GM23338 (cell line): ENCODE results near the gene CLPTM1L. TPM values are rescaled to one million over a fixed set of nuclear protein-coding genes. Genes with fewer than 3 reads are reported as not detected.

Experiments used
- ATAC-seq: fragments of 200-7000 bp; cut with Tn5 transposase; 3 replicates; pipeline ENCODE4 v1.9.1; 2020
- DNase-seq: peaks from one replicate; pipeline ENCODE4 v3.0.0-alpha.2; 2015; ENCODE audit warnings: low spot score
- H2AFZ ChIP-seq: fragments of 200-600 bp; sonication (generic); 2 replicates; pipeline ENCODE4 v1.8.0; 2016; ENCODE audit warnings: antibody characterized with exemption, mild to moderate bottlenecking, moderate library complexity
- H3F3A ChIP-seq: fragments of 200-600 bp; sonication (generic); replicated peaks from 2 replicates; pipeline ENCODE4 v1.8.0; 2017; ENCODE audit warnings: antibody characterized with exemption, mixed run types, low read depth
- H3K27ac ChIP-seq: fragments of 200-600 bp; sonication (generic); 2 replicates; pipeline ENCODE4 v1.6.1; 2016; ENCODE audit warnings: low read depth
- H3K27me3 ChIP-seq: fragments of 200-600 bp; sonication (generic); 2 replicates; pipeline ENCODE4 v1.8.0; 2016; ENCODE audit warnings: mild to moderate bottlenecking, mixed run types, moderate library complexity; ENCODE audit not compliant: insufficient read depth
- H3K36me3 ChIP-seq: fragments of 200-600 bp; sonication (generic); 2 replicates; pipeline ENCODE4 v1.8.0; 2016; ENCODE audit warnings: mild to moderate bottlenecking; ENCODE audit not compliant: insufficient read depth
- H3K4me1 ChIP-seq: fragments of 200-600 bp; sonication (generic); 2 replicates; pipeline ENCODE4 v1.8.0; 2016; ENCODE audit warnings: mild to moderate bottlenecking, moderate library complexity; ENCODE audit not compliant: insufficient read depth
- H3K4me2 ChIP-seq: fragments of 200-600 bp; sonication (generic); 2 replicates; pipeline ENCODE4 v1.7.1; 2017; ENCODE audit warnings: mixed run types
- H3K4me3 ChIP-seq: fragments of 200-600 bp; sonication (generic); 2 replicates; pipeline ENCODE4 v1.6.1; 2016; ENCODE audit warnings: mixed run types
- H3K79me2 ChIP-seq: fragments of 200-600 bp; sonication (generic); replicated peaks from 2 replicates; pipeline ENCODE4 v1.8.0; 2017; ENCODE audit warnings: mild to moderate bottlenecking; ENCODE audit not compliant: insufficient read depth
- H3K9me2 ChIP-seq: fragments of 200-600 bp; sonication (generic); 2 replicates; pipeline ENCODE4 v1.8.0; 2017; ENCODE audit not compliant: insufficient read depth
- H4K20me1 ChIP-seq: fragments of 200-600 bp; sonication (generic); replicated peaks from 2 replicates; pipeline ENCODE4 v1.8.0; 2017; ENCODE audit warnings: mild to moderate bottlenecking; ENCODE audit not compliant: insufficient read depth
- H3K27ac Mint-ChIP-seq: 2 replicates; pipeline ENCODE4 v1.8.0; 2020; ENCODE audit warnings: inconsistent platforms, mild to moderate bottlenecking, moderate library complexity, mixed read lengths
- H3K27me3 Mint-ChIP-seq: 3 replicates; pipeline ENCODE4 v1.8.0; 2022; ENCODE audit warnings: low read depth, mild to moderate bottlenecking, moderate library complexity, mixed read lengths, inconsistent platforms; ENCODE audit not compliant: insufficient read depth, poor library complexity
- H3K36me3 Mint-ChIP-seq: 3 replicates; pipeline ENCODE4 v1.8.0; 2021; ENCODE audit warnings: low read depth, mild to moderate bottlenecking, inconsistent platforms, moderate library complexity, mixed read lengths
- H3K4me1 Mint-ChIP-seq: 3 replicates; pipeline ENCODE4 v1.8.0; 2020; ENCODE audit warnings: mild to moderate bottlenecking, inconsistent platforms, mixed read lengths
- H3K4me3 Mint-ChIP-seq: 3 replicates; pipeline ENCODE4 v1.8.0; 2021; ENCODE audit warnings: moderate library complexity, mild to moderate bottlenecking, inconsistent platforms, mixed read lengths
- H3K9me3 Mint-ChIP-seq: 3 replicates; pipeline ENCODE4 v1.8.0; 2020; ENCODE audit warnings: moderate library complexity, mild to moderate bottlenecking, inconsistent platforms, mixed read lengths
- CREB1 ChIP-seq: fragments of 250-450 bp; sonication (Bioruptor Pico); IDR thresholded peaks from 2 replicates; pipeline ENCODE4 v1.5.0; 2020; ENCODE audit warnings: low read depth, mild to moderate bottlenecking, moderate library complexity
- EZH2 ChIP-seq: fragments of 200-600 bp; sonication (generic); IDR thresholded peaks from one replicate; pipeline ENCODE4 v1.8.0; 2017; ENCODE audit warnings: antibody characterized with exemption, mild to moderate bottlenecking, low read depth; ENCODE audit not compliant: unreplicated experiment
- EZH2phosphoT487 ChIP-seq: fragments of 200-600 bp; sonication (generic); IDR thresholded peaks from one replicate; pipeline ENCODE4 v1.8.1; 2018; ENCODE audit warnings: antibody characterized with exemption; ENCODE audit not compliant: unreplicated experiment
- JUNB ChIP-seq: IDR thresholded peaks from one replicate; pipeline ENCODE4 v1.6.1; 2016; ENCODE audit warnings: antibody characterized with exemption; ENCODE audit not compliant: unreplicated experiment
- NANOG ChIP-seq: IDR thresholded peaks from 2 replicates; pipeline ENCODE4 v1.6.1; 2016; ENCODE audit warnings: antibody characterized with exemption, borderline replicate concordance
- POLR2AphosphoS5 ChIP-seq: IDR thresholded peaks from 2 replicates; pipeline ENCODE4 v1.6.1; 2016; ENCODE audit warnings: antibody characterized with exemption, low read depth
- STAT1 ChIP-seq: IDR thresholded peaks from one replicate; pipeline ENCODE4 v1.6.1; 2016; ENCODE audit warnings: antibody characterized with exemption; ENCODE audit not compliant: unreplicated experiment
- ZNF114 ChIP-seq: fragments of 250-450 bp; sonication (Bioruptor Pico); IDR thresholded peaks from 2 replicates; pipeline ENCODE4 v1.5.0; 2020; ENCODE audit warnings: mild to moderate bottlenecking, moderate library complexity
- ZNF331 ChIP-seq: fragments of 250-450 bp; sonication (Bioruptor Pico); IDR thresholded peaks from 2 replicates; pipeline ENCODE4 v1.5.0; 2020; ENCODE audit warnings: low read depth, mild to moderate bottlenecking, moderate library complexity
- polyA plus RNA-seq: library from polyadenylated mRNA; unstranded; fragments of >200 nt; fragmentation: Nextera tagmentation; extraction: Ambion mirVana; gene quantifications from 2 replicates; pipeline ENCODE4 v1.2.1, GENCODE V29; 2016
- total RNA-seq: library from RNA; depleted of rRNA; stranded (reverse); fragments of >200 nt; shearing (Covaris generic); gene quantifications from 2 replicates; pipeline ENCODE4 v1.2.3, GENCODE V29; 2014
- TF ChIP-seq, protein P1 (sequence below): IDR thresholded peaks from 2 replicates; pipeline ENCODE4 v1.6.1; 2016; ENCODE audit warnings: antibody characterized with exemption
- TF ChIP-seq, protein P2 (sequence below), 2 experiments: fragments of 200-600 bp in 1 of 2; sonication (generic) in 1 of 2; conservative IDR thresholded peaks; 2 replicates each; pipeline versions ENCODE4 v1.5.1 to v1.6.1; 2016 to 2017; ENCODE audit warnings: antibody characterized with exemption in 2 of 2, low read depth in 2 of 2, mild to moderate bottlenecking in 2 of 2, moderate library complexity in 1 of 2
- TF ChIP-seq, protein P3 (sequence below): IDR thresholded peaks from one replicate; pipeline ENCODE4 v1.6.1; 2018; ENCODE audit warnings: antibody characterized with exemption; ENCODE audit not compliant: unreplicated experiment

CLPTM1L gene
- total and polyA plus RNA-seq, 2 experiments from 2014 or later = 39.9 to 110 TPM

DNA sequence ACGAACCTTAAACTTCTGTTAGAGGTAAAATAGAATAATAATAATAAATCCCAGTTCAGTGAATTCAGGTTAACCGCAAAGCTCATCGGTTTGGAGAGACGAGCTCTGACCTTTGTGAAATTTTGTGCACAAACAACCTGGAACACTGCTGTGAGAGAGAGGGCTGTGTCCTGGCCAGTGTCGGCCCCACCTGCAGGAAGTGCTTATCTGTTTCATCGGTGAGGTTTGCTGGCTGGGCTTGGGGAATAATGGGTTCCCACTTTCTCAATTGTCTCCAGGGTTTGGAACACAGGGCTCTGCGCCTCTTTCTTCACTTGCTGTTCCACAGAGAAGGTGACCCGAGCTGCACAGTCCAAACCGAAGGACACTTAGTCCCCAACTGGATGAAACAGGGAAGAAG, 19.3 kb upstream of the CLPTM1L start (continued):
- TF ChIP-seq ZNF331 (CRISPR knock-in tag) (no peak), JUNB (no peak), EZH2 (no peak), CREB1 (no peak), ZNF114 (CRISPR knock-in tag) (no peak), POLR2AphosphoS5 (no peak), EZH2phosphoT487 (no peak), NANOG (no peak)
- TF ChIP-seq, protein P1, sequence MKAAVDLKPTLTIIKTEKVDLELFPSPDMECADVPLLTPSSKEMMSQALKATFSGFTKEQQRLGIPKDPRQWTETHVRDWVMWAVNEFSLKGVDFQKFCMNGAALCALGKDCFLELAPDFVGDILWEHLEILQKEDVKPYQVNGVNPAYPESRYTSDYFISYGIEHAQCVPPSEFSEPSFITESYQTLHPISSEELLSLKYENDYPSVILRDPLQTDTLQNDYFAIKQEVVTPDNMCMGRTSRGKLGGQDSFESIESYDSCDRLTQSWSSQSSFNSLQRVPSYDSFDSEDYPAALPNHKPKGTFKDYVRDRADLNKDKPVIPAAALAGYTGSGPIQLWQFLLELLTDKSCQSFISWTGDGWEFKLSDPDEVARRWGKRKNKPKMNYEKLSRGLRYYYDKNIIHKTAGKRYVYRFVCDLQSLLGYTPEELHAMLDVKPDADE = no peak
- TF ChIP-seq, protein P2, sequence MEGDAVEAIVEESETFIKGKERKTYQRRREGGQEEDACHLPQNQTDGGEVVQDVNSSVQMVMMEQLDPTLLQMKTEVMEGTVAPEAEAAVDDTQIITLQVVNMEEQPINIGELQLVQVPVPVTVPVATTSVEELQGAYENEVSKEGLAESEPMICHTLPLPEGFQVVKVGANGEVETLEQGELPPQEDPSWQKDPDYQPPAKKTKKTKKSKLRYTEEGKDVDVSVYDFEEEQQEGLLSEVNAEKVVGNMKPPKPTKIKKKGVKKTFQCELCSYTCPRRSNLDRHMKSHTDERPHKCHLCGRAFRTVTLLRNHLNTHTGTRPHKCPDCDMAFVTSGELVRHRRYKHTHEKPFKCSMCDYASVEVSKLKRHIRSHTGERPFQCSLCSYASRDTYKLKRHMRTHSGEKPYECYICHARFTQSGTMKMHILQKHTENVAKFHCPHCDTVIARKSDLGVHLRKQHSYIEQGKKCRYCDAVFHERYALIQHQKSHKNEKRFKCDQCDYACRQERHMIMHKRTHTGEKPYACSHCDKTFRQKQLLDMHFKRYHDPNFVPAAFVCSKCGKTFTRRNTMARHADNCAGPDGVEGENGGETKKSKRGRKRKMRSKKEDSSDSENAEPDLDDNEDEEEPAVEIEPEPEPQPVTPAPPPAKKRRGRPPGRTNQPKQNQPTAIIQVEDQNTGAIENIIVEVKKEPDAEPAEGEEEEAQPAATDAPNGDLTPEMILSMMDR (conservative IDR thresholded peaks at IDR 0.05; ENCODE audit: low read depth in 2 of 2) = no peak
- TF ChIP-seq, protein P3, sequence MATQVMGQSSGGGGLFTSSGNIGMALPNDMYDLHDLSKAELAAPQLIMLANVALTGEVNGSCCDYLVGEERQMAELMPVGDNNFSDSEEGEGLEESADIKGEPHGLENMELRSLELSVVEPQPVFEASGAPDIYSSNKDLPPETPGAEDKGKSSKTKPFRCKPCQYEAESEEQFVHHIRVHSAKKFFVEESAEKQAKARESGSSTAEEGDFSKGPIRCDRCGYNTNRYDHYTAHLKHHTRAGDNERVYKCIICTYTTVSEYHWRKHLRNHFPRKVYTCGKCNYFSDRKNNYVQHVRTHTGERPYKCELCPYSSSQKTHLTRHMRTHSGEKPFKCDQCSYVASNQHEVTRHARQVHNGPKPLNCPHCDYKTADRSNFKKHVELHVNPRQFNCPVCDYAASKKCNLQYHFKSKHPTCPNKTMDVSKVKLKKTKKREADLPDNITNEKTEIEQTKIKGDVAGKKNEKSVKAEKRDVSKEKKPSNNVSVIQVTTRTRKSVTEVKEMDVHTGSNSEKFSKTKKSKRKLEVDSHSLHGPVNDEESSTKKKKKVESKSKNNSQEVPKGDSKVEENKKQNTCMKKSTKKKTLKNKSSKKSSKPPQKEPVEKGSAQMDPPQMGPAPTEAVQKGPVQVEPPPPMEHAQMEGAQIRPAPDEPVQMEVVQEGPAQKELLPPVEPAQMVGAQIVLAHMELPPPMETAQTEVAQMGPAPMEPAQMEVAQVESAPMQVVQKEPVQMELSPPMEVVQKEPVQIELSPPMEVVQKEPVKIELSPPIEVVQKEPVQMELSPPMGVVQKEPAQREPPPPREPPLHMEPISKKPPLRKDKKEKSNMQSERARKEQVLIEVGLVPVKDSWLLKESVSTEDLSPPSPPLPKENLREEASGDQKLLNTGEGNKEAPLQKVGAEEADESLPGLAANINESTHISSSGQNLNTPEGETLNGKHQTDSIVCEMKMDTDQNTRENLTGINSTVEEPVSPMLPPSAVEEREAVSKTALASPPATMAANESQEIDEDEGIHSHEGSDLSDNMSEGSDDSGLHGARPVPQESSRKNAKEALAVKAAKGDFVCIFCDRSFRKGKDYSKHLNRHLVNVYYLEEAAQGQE = no peak

DNA sequence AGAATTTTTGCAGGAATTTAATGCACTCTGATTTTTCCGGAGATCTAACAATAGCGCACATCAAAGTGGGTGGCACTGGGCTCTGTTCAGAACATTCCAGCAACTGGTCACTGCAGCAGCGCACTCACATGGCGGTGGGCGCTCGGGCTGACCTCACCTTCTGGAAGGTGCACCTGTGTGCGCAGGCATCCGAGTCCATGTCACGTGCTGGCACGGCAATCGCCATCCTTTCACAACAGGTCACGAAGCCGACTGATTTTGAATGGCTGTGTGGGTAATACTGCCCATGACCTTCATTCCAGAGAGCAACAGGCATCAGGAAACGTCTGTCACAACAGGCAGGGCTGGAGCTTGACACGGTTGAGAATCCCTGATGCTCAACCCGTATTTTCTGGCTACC, 18.7 kb upstream of the CLPTM1L start:
- H3K9me3 Mint-ChIP-seq = no peaks in the 10 kb centered on the region; the same call in 2 of the 3 replicates
- no peaks in the 10 kb centered on the region for H3K36me3 Mint-ChIP-seq
- H3K4me1 ChIP-seq = no peaks in the 10 kb centered on the region
- peaks cover 11% of the 10 kb centered on the region; the same call in 2 of the 3 replicates for H3K4me1 Mint-ChIP-seq
- H3K27me3 ChIP-seq = no peaks in the 10 kb centered on the region
- ATAC-seq (no peak), DNase-seq (no peak)
- peaks cover 10% of the 10 kb centered on the region for H3K27me3 Mint-ChIP-seq
- no peak overlapping the region for H3K4me2 ChIP-seq
- no peaks in the 10 kb centered on the region for H3K79me2 ChIP-seq
- H3K4me3 Mint-ChIP-seq = no peak overlapping the region
- no peaks in the 10 kb centered on the region for H3K9me2 ChIP-seq
- H3K4me3 ChIP-seq = no peak overlapping the region
- H3K36me3 ChIP-seq = no peaks in the 10 kb centered on the region
- no peak overlapping the region for H2AFZ ChIP-seq
- H4K20me1 ChIP-seq = no peaks in the 10 kb centered on the region
- H3F3A ChIP-seq = no peaks in the 10 kb centered on the region
- no peak overlapping the region for H3K27ac Mint-ChIP-seq
- no peak overlapping the region for H3K27ac ChIP-seq
- TF ChIP-seq, protein P1 = no peak
- TF ChIP-seq POLR2AphosphoS5 (no peak), ZNF331 (CRISPR knock-in tag) (no peak), CREB1 (no peak), STAT1 (no peak), EZH2phosphoT487 (no peak), EZH2 (no peak), JUNB (no peak), ZNF114 (CRISPR knock-in tag) (no peak)
- TF ChIP-seq, protein P2 (conservative IDR thresholded peaks at IDR 0.05; ENCODE audit: low read depth in 2 of 2) = no peak
